ENCODE results near the gene PAPOLB.

GRCh38 chr7:4814433-4814832, 47.4 kb downstream of the PAPOLB start:
- TF ChIP-seq CTCF (IDR thresholded peaks at IDR 0.05), result no peak
- no peak for TF ChIP-seq POLR2AphosphoS5 (IDR thresholded peaks at IDR 0.05)
- no peak for TF ChIP-seq POLR2A (IDR thresholded peaks at IDR 0.05)
